GM12892 (cell line): ENCODE data around the gene GALK1.

Source experiments
- DNase-seq: peaks from one replicate; pipeline ENCODE4 v3.0.0; 2011; ENCODE audit not compliant: insufficient read length
- FAIRE-seq: peaks from 2 replicates; lab custom pipeline; 2011; peaks lifted over from hg19 to GRCh38; lab: Jason Lieb, UNC
- POLR2A ChIP-seq: IDR thresholded peaks from 2 replicates; pipeline ENCODE4 v1.6.1; 2011; ENCODE audit warnings: low read depth, low read length, control low read depth
- POLR2AphosphoS5 ChIP-seq: IDR thresholded peaks from 2 replicates; pipeline ENCODE4 v1.6.1; 2011; ENCODE audit warnings: low read depth, low read length, control low read depth
- TAF1 ChIP-seq: IDR thresholded peaks from 2 replicates; pipeline ENCODE4 v1.6.1; 2011; ENCODE audit warnings: low read depth, mild to moderate bottlenecking, control low read depth, low read length, borderline replicate concordance

Gene GALK1

GRCh38 chr17:75737133-75737962, 27.6 kb downstream of the GALK1 start:
- no peak for TF ChIP-seq POLR2AphosphoS5
- no peak for TF ChIP-seq POLR2A
- TF ChIP-seq TAF1: no peak
- no peak for DNase-seq
- FAIRE-seq: no peak

GRCh38 chr17:75736173-75736835, 28.7 kb downstream of the GALK1 start:
- TF ChIP-seq TAF1: no peak
- no peak for TF ChIP-seq POLR2AphosphoS5
- TF ChIP-seq POLR2A: no peak
- FAIRE-seq: no peak
- DNase-seq: no peak

GRCh38 chr17:75734674-75735294, 30.2 kb downstream of the GALK1 start:
- peak; percentile 44 for FAIRE-seq
- no peak for DNase-seq
- TF ChIP-seq POLR2AphosphoS5 (no peak), POLR2A (no peak), TAF1 (no peak)

- DNase-seq: no peak
- no peak for FAIRE-seq
- TF ChIP-seq POLR2A (no peak), TAF1 (no peak), POLR2AphosphoS5 (no peak)
Observed at GRCh38 chr17:75733471-75733870, 31.5 kb downstream of the GALK1 start.

GRCh38 chr17:75731716-75732498, 33.1 kb downstream of the GALK1 start:
- no peak for TF ChIP-seq POLR2A
- no peak for TF ChIP-seq TAF1
- no peak for TF ChIP-seq POLR2AphosphoS5
- no peak for FAIRE-seq
- no peak for DNase-seq

- FAIRE-seq (no peak), DNase-seq (no peak)
- TF ChIP-seq POLR2A (no peak), POLR2AphosphoS5 (no peak), TAF1 (no peak)
Observed at GRCh38 chr17:75731086-75731715, 33.8 kb downstream of the GALK1 start.

GRCh38 chr17:75730065-75730464, 34.9 kb downstream of the GALK1 start:
- TF ChIP-seq TAF1: no peak
- TF ChIP-seq POLR2AphosphoS5: no peak
- TF ChIP-seq POLR2A: no peak
- FAIRE-seq: no peak
- DNase-seq: no peak

- no peak for DNase-seq
- no peak for FAIRE-seq
- no peak for TF ChIP-seq POLR2AphosphoS5
- no peak for TF ChIP-seq TAF1
- TF ChIP-seq POLR2A: no peak
Observed at GRCh38 chr17:75729351-75729750, 35.6 kb downstream of the GALK1 start.

- FAIRE-seq (no peak), DNase-seq (no peak)
- TF ChIP-seq POLR2AphosphoS5: no peak
- TF ChIP-seq TAF1: no peak
- no peak for TF ChIP-seq POLR2A
Observed at GRCh38 chr17:75727391-75727790, 37.6 kb downstream of the GALK1 start.

GRCh38 chr17:75725504-75725903, 39.5 kb downstream of the GALK1 start:
- no peak for FAIRE-seq
- DNase-seq: no peak
- no peak for TF ChIP-seq POLR2AphosphoS5
